GM21723 (cell line): ENCODE measurements around the gene RNF26.
"Not testable (repeated sequence)": the region's sequence is repeated elsewhere in the genome, so short reads cannot be mapped to it uniquely, and the experiment has no call there.

Source experiments
- ATAC-seq: cut with Tn5 transposase; IDR thresholded peaks from one replicate; pipeline ENCODE4 v1.9.1; 2021; ENCODE audit warnings: mild to moderate bottlenecking, moderate library complexity; ENCODE audit not compliant: unreplicated experiment

Gene RNF26

DNA sequence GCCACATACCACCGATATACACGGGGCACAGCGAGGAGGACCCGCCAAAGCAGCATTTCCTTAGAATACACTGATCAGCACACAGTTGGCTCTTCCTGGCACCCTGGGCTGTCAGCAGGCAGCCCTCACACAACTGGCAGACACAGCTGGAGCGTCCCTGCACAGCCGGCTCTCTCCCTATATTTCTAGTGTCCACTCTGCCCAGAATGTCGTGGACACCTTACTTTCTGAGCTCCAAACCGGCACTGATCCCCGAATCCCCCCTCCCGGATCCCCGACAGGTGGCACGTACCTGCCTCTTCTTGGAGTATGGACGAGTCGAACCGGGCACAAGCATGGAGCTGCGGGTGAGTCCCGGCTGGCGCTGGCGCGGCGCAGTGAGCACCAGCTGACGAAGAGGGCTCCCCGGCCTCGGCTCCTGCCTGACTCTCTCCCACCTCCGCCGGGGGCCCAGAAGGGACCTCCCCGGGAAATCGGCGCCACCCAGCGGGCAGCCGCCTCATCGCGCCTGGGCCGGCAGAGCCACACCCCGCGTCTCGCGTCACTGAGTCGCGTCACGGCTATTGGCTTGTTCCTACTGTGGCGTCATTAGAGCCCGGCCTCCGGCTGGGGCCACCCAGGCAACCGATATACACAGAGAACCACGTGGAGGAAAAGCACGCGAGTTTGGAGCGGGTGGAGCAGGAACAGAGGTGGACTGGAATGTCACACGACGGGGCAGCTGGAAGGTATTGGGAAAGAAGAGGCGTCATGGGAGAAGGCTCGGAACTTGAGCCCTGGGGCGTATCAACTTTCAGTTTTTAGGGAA is 47.1 kb downstream of the RNF26 start, which contains the start of gene USP2:
Gene USP2 (minus strand): TSS at position 510 of the 808 bp plus-strand sequence. CDS start 8,210 bp downstream, outside the sequence.
- peak; percentile 99 for ATAC-seq

DNA sequence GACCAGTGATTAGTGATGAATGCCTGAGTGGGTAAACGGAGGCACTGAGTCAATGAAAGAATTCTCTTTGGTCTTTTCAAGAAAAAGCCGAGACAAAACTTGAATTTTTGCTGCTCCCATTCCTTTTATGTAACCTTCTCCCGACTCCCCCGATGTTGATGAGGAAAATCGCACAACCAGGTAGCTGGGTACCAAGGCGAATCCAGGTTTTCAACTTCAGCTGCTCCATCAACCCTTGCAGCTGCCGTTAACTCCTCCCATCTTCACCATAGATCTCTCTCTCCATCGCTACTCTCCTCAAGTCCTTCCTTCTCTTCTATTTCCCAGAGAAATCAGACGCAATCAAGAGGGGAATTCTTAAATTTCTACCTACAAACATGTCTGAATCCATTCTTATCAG is 47.8 kb downstream of the RNF26 start:
- no peak for ATAC-seq

DNA sequence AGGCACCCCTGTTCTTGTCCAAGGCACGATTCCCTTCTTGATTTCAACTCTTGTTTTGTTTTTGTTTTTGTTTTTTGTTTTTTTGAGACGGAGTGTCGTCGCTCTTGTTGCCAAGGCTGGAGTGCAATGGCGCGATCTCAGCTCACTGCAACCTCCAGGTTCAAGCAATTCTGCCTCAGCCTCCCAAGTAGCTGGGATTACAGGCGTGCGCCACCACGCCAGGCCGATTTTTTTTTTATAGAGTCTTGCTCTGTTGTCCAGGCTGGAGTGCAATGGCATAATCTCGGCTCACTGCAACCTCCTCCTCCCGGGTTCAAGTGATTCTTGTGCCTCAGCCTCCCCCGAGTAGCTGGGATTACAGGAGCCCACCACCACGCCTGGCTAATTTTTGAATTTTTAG is 48.2 kb downstream of the RNF26 start:
- not testable (repeated sequence) for ATAC-seq

DNA sequence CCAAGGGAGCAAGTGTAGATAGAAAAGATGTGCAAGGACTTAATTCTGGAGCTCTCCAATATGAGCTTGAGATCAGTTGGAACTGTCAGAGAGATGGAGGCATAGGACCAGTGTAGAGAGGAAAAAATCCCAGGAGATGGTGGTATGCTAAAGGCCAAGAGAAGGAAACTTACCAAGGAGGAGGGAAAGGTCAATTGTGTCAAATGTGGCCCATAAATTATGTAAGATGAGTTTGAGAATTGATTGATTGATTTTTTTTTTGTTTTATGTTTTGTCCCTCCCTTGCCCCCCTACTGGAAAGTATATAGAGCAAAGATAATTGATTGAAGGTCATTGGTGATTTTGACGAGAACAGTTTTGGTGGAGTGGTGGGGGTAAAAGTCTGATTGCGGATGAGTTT is 50.0 kb downstream of the RNF26 start:
- ATAC-seq = no peak
